GM12801 (cell line): ENCODE results near the gene PLA2G5.

ENCODE experiments used
- CTCF ChIP-seq: IDR thresholded peaks from one replicate; pipeline ENCODE4 v1.5.1; 2011; ENCODE audit warnings: control low read depth; ENCODE audit not compliant: insufficient read length; ENCODE audit errors: extremely low read depth

The PLA2G5 gene

GRCh38 chr1:20033420-20033819 lies 36.6 kb upstream of the PLA2G5 start:
- no peak for TF ChIP-seq CTCF

GRCh38 chr1:20035114-20035513 lies 34.9 kb upstream of the PLA2G5 start:
- TF ChIP-seq CTCF, result no peak

GRCh38 chr1:20037877-20038276 lies 32.1 kb upstream of the PLA2G5 start:
- TF ChIP-seq CTCF, result no peak

GRCh38 chr1:20047096-20047495 lies 22.9 kb upstream of the PLA2G5 start:
- no peak for TF ChIP-seq CTCF

GRCh38 chr1:20048563-20048962 lies 21.4 kb upstream of the PLA2G5 start:
- TF ChIP-seq CTCF, result no peak

GRCh38 chr1:20051218-20051829 lies 18.7 kb upstream of the PLA2G5 start:
- no peak for TF ChIP-seq CTCF

- TF ChIP-seq CTCF, result no peak
These were observed 17.6 kb upstream of the PLA2G5 start for GRCh38 chr1:20052386-20052785.
